Uterus (tissue), 4 donors: ENCODE data around the gene TPO. TPM values are rescaled to one million over a fixed set of nuclear protein-coding genes. Genes with fewer than 3 reads are reported as not detected.

Experiments used
- DNase-seq, 2 donors: peaks; one replicate each; pipeline ENCODE4 v3.0.0-alpha.2; 2019 to 2020
- H3K27ac ChIP-seq, 2 donors: fragments of 200-600 bp; sonication (generic); 1 replicate in 1 of 2; 2 replicates in 1 of 2; pipeline ENCODE4 v1.5.1; 2016 to 2018
- H3K27me3 ChIP-seq, 2 donors: fragments of 200-600 bp; sonication (generic); one replicate each; pipeline ENCODE4 v1.5.1; 2018 to 2019; ENCODE audit warnings: control low read depth in 1 of 2
- H3K36me3 ChIP-seq, 2 donors: fragments of 200-600 bp; sonication (generic); one replicate each; pipeline ENCODE4 v1.5.1; 2019; ENCODE audit warnings: control low read depth in 1 of 2
- H3K4me1 ChIP-seq, 2 donors: fragments of 200-600 bp; sonication (generic); one replicate each; pipeline ENCODE4 v1.5.1; 2018 to 2019; ENCODE audit warnings: control low read depth in 1 of 2
- H3K4me3 ChIP-seq, 2 donors: fragments of 200-600 bp; sonication (generic); 1 replicate in 1 of 2; 2 replicates in 1 of 2; pipeline ENCODE4 v1.5.1; 2018 to 2019; ENCODE audit warnings: mild to moderate bottlenecking in 1 of 2
- H3K9me3 ChIP-seq, 2 donors: fragments of 200-600 bp; sonication (generic); one replicate each; pipeline ENCODE4 v1.5.1; 2019; ENCODE audit warnings: control low read depth in 1 of 2
- POLR2A ChIP-seq, 2 donors: fragments of 450-650 bp; IDR thresholded peaks; one replicate each; pipeline ENCODE4 v1.6.1; 2016; ENCODE audit warnings: antibody characterized with exemption in 2 of 2, mild to moderate bottlenecking in 1 of 2, moderate library complexity in 1 of 2
- intact Hi-C: fragments of 100-400 bp; cut with DNase I; formaldehyde crosslinking; loops from one replicate; pipeline ENCODE4 v1.15.1; 2023; ENCODE audit warnings: low total_unique reads
- total RNA-seq, 4 donors: library from RNA; depleted of rRNA in 3 of 4; stranded (reverse); fragments of >200 nt in 3 of 4; gene quantifications; one replicate each; pipeline versions ENCODE4 v1.1.0 to v1.2.4, GENCODE V29; 2014 to 2023
- TF ChIP-seq, protein P1 (sequence below), 4 experiments: fragments of 200-600 bp in 2 of 4; fragments of 450-650 bp in 2 of 4; sonication (generic) in 2 of 4; IDR thresholded peaks; one replicate each; pipeline ENCODE4 v1.5.1; 2016 to 2019; ENCODE audit warnings: antibody characterized with exemption in 4 of 4, mild to moderate bottlenecking in 2 of 4, moderate library complexity in 1 of 4
- donor health status: DM: yes; HTN: yes; CAD: no.

The TPO gene
- total RNA-seq, 4 donors from 2014 or later = 4.4 TPM; not detected in 3

DNA sequence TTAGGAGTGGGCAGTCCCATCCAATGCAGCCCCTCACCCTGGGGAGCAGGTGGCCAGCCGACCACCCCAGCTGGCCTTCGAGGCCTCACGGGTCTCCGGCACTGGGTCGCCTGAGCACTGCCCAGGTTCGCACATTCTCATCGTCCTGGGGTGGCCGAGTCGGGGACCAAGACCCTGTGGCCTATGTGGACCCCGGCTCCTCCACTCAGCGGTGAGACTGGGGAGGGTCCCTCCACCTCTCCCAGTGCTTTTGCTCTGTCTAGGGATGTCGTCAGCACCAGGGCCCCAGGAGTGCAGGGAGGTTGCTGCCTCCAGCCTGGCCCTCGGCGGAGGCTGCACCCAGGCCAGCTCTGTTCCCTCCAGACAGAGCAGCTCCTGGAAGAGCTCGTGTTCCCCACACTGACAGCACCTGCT lies 89.6 kb downstream of the TPO start:
- no peak for DNase-seq
- no peaks in the 10 kb centered on the region for H3K9me3 ChIP-seq
- no peak overlapping the region for H3K27ac ChIP-seq
- no peaks in the 10 kb centered on the region for H3K4me1 ChIP-seq
- TF ChIP-seq, protein P1, sequence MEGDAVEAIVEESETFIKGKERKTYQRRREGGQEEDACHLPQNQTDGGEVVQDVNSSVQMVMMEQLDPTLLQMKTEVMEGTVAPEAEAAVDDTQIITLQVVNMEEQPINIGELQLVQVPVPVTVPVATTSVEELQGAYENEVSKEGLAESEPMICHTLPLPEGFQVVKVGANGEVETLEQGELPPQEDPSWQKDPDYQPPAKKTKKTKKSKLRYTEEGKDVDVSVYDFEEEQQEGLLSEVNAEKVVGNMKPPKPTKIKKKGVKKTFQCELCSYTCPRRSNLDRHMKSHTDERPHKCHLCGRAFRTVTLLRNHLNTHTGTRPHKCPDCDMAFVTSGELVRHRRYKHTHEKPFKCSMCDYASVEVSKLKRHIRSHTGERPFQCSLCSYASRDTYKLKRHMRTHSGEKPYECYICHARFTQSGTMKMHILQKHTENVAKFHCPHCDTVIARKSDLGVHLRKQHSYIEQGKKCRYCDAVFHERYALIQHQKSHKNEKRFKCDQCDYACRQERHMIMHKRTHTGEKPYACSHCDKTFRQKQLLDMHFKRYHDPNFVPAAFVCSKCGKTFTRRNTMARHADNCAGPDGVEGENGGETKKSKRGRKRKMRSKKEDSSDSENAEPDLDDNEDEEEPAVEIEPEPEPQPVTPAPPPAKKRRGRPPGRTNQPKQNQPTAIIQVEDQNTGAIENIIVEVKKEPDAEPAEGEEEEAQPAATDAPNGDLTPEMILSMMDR (IDR thresholded peaks at IDR 0.05) = no peak
- TF ChIP-seq POLR2A (IDR thresholded peaks at IDR 0.05) = no peak
- intact Hi-C loops = no loop called here
- no peak overlapping the region for H3K4me3 ChIP-seq
- no peaks in the 10 kb centered on the region for H3K36me3 ChIP-seq
- no peaks in the 10 kb centered on the region for H3K27me3 ChIP-seq

DNA sequence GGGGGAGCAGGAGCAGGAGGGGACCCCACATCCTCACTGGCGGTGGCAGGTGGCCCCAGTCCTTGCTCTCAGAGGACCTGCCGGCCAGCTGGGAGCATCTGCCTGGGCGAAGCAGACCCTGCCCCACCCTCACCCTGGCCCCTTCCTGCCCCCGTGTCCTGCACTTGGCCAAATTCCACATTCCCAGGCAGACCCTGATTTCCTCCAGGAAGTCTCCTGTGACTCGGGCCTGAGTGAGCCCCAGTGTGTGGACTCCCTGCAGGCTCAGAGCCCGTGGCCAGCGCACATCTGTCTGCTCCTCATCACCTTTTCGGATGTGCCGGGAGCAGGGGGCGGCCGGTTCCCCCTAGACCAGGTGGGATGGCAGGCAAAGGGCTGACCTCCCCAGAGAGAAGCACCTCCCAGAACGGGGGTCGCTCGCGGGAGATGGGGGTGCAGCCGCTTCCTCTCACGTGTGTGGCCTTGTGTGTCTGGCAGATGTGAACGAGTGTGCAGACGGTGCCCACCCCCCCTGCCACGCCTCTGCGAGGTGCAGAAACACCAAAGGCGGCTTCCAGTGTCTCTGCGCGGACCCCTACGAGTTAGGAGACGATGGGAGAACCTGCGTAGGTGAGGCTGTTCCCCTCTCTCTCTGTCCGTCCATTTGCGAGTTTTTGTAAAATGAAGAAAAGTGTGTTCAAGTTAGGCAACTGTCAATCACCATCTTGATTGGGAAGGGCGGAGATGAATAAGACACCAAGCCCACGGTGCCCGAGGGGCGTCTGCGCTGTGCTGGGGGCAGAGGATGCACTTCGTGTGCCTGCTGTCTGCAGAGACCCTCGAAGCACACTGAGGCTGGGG lies 90.4 kb downstream of the TPO start:
- intact Hi-C loops = no loop called here
- Histone ChIP-seq H3K27me3 (no peaks in the 10 kb centered on the region), H3K4me1 (no peaks in the 10 kb centered on the region)

DNA sequence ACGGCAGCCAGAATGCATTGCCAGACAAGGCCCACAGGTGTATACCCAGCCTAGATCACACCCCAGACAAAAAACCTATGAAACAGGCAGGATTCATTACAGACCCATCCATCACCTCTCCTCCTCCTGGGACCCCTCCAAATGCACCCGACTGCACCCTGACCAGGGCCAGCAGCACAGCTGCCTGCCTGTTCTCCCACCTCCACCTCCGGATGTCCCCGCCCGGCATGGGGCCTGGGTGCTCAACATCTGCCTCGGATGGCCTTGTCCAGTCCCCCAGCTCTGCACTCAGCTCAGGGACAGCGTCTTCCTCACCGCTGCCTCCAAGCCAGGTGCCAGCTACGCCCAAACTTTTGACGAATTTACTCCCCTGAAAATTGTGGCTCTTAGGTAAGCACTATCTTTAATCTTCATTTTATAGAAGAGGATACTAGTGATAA lies 91.1 kb downstream of the TPO start:
- Histone ChIP-seq H3K9me3 (no peaks in the 10 kb centered on the region), H3K4me3 (no peak overlapping the region), H3K36me3 (no peaks in the 10 kb centered on the region), H3K27ac (no peak overlapping the region), H3K27me3 (no peaks in the 10 kb centered on the region), H3K4me1 (no peaks in the 10 kb centered on the region)
- TF ChIP-seq, protein P1 (IDR thresholded peaks at IDR 0.05) = no peak
- TF ChIP-seq POLR2A (IDR thresholded peaks at IDR 0.05) = no peak
- intact Hi-C loops = no loop called here
- no peak for DNase-seq

More for the DNA sequence above, 90.4 kb downstream of the TPO start:
- no peak for TF ChIP-seq POLR2A (IDR thresholded peaks at IDR 0.05)
- TF ChIP-seq, protein P1 (IDR thresholded peaks at IDR 0.05) = no peak
- Histone ChIP-seq H3K9me3 (no peaks in the 10 kb centered on the region), H3K4me3 (no peak overlapping the region), H3K27ac (no peak overlapping the region), H3K36me3 (no peaks in the 10 kb centered on the region)
- no peak for DNase-seq

DNA sequence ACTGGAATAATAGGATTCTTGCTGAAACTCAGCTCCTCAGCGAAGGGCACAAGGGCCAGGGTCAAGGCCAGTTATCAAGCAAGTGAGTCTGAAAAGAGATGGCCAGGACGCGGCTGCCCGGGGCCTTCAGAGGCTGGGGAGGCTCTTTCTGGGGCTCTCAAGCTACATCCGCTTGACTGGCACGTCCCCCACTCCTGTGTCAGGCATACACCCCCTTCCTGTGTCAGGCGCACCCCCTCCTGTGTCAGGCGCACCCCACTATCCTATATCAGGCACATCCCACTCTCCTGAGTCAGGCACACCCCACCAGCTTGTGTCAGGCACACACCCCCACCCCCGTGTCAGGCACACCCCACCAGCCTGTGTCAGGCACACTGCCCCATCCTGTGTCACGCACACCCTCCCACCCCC lies 91.8 kb downstream of the TPO start:
- no peak for TF ChIP-seq POLR2A (IDR thresholded peaks at IDR 0.05)
- TF ChIP-seq, protein P1 (IDR thresholded peaks at IDR 0.05) = no peak
- Histone ChIP-seq H3K36me3 (no peaks in the 10 kb centered on the region), H3K27ac (no peak overlapping the region), H3K27me3 (no peaks in the 10 kb centered on the region), H3K9me3 (no peaks in the 10 kb centered on the region), H3K4me3 (no peak overlapping the region), H3K4me1 (no peaks in the 10 kb centered on the region)
- intact Hi-C loops = no loop called here
- DNase-seq = no peak

DNA sequence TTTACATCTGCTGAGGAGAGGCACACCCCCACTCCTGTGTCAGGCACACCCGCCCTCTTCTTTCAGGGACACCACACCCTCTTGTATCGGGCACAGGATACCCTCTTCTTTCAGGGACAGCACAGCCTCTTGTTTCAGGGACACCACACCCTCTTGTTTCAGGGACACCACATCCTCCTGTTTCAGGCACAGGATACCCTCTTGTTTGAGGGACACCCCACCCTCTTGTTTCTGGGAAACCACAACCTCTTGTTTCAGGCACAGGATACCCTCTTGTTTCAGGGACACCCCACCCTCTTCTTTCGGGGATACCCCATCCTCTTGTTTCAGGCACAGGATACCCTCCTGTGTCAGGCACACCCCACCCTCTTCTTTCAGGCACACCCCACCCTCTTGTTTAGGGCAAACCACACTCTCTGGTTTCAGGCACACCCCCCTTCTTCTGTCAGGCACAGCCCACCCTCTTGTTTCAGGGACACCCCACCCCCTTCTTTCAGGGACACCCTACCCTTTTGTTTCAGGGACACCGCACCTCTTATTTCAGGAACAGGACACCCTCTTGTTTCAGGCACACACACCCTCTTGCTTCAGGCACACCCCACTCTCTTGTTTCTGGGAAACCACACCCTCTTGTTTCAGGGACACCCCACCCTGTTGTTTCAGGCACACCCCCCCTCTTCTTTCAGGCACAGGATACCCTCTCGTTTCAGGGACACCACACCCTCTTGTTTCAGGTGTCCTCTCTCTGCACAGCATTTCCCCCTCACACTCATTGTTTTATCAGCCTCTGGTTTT lies 96.2 kb downstream of the TPO start:
- no peak for TF ChIP-seq POLR2A (IDR thresholded peaks at IDR 0.05)
- TF ChIP-seq, protein P1 (IDR thresholded peaks at IDR 0.05) = no peak
- Histone ChIP-seq H3K27me3 (no peaks in the 10 kb centered on the region), H3K4me3 (no peak overlapping the region), H3K36me3 (no peaks in the 10 kb centered on the region), H3K9me3 (no peaks in the 10 kb centered on the region), H3K4me1 (no peaks in the 10 kb centered on the region), H3K27ac (no peak overlapping the region)
- intact Hi-C loops = no loop called here
- peak in 1 of 2 donors; percentile 21 for DNase-seq
